ENCODE data around the gene MXRA8.

Gene MXRA8

GRCh38 chr1:1333551-1334241 lies 24.7 kb downstream of the MXRA8 start:
- peak; percentile 33 for DNase-seq

- DNase-seq = peak; percentile 79
These were observed 25.4 kb downstream of the MXRA8 start for GRCh38 chr1:1332774-1333480.

GRCh38 chr1:1332031-1332755 lies 26.2 kb downstream of the MXRA8 start:
- DNase-seq = peak; percentile 88

GRCh38 chr1:1331068-1331965 lies 27.0 kb downstream of the MXRA8 start, which contains the start of gene TAS1R3:
TAS1R3 (plus strand) TSS chr1:1331280; CDS start chr1:1331346, 66 bp downstream.
- DNase-seq = peak; percentile 85

GRCh38 chr1:1330366-1331067 lies 27.8 kb downstream of the MXRA8 start:
- DNase-seq = peak; percentile 43

- no peak for DNase-seq
These were observed 28.8 kb downstream of the MXRA8 start for GRCh38 chr1:1329304-1330210.

GRCh38 chr1:1328254-1328653 lies 30.1 kb downstream of the MXRA8 start:
- no peak for DNase-seq

- DNase-seq = no peak
These were observed 31.1 kb downstream of the MXRA8 start for GRCh38 chr1:1327291-1327690.

- no peak for DNase-seq
These were observed 32.2 kb downstream of the MXRA8 start for GRCh38 chr1:1326075-1326605.

- peak; percentile 76 for DNase-seq
These were observed 32.9 kb downstream of the MXRA8 start for GRCh38 chr1:1325288-1326074.

- DNase-seq = peak; percentile 98
These were observed 33.6 kb downstream of the MXRA8 start, which contains the start of the genes CPTP and INTS11 for GRCh38 chr1:1324524-1325287. CPTP (plus strand) TSS chr1:1324802; CDS start chr1:1326911, 2,109 bp downstream. INTS11 (minus strand) TSS chr1:1324660; CDS start chr1:1324608, 52 bp downstream.

- DNase-seq = peak; percentile 87
These were observed 34.3 kb downstream of the MXRA8 start for GRCh38 chr1:1324084-1324523.

- no peak for DNase-seq
These were observed 35.4 kb downstream of the MXRA8 start for GRCh38 chr1:1322952-1323351.

GRCh38 chr1:1322418-1322817 lies 35.9 kb downstream of the MXRA8 start:
- DNase-seq = no peak

GRCh38 chr1:1321477-1321876 lies 36.9 kb downstream of the MXRA8 start:
- no peak for DNase-seq

GRCh38 chr1:1320666-1321448 lies 37.5 kb downstream of the MXRA8 start:
- DNase-seq = no peak

GRCh38 chr1:1319646-1319941 lies 38.8 kb downstream of the MXRA8 start:
- DNase-seq = peak; percentile 43
